IPS DF 6.9 (cell line): ENCODE results near the gene RUBCN.
A peak's percentile ranks its signal among the peaks of the same experiment; 100 is the strongest.

Experiments used
- DNase-seq: peaks from one replicate; pipeline ENCODE4 v3.0.0-alpha.2; 2013; ENCODE audit warnings: low read depth, low spot score
- H3K27ac ChIP-seq: one replicate; pipeline ENCODE4 v1.5.1; 2013; ENCODE audit warnings: low read length, control low read depth
- H3K27me3 ChIP-seq: 2 replicates; pipeline ENCODE4 v1.6.1; 2013; ENCODE audit warnings: mild to moderate bottlenecking, low read length; ENCODE audit not compliant: control insufficient read depth, insufficient read depth
- H3K36me3 ChIP-seq: 2 replicates; pipeline ENCODE4 v1.6.1; 2013; ENCODE audit warnings: low read length; ENCODE audit not compliant: control insufficient read depth, insufficient read depth
- H3K4me1 ChIP-seq: 2 replicates; pipeline ENCODE4 v1.6.1; 2013; ENCODE audit warnings: low read length; ENCODE audit not compliant: control insufficient read depth, insufficient read depth
- H3K4me3 ChIP-seq: 2 replicates; pipeline ENCODE4 v1.5.1; 2013; ENCODE audit warnings: mild to moderate bottlenecking, low read length
- H3K9me3 ChIP-seq: 2 replicates; pipeline ENCODE4 v1.6.1; 2013; ENCODE audit warnings: low read length, inconsistent platforms; ENCODE audit not compliant: control insufficient read depth, insufficient read depth
- WGBS: extraction: QIAGEN DNeasy Blood & Tissue Kit; methylation state at CpG from one replicate; pipeline ENCODE4 v1.1.7; 2013; ENCODE audit warnings: mixed read lengths, missing lambda C conversion rate; ENCODE audit not compliant: insufficient read length, insufficient coverage; 5-methylcytosine and 5-hydroxymethylcytosine counted together

The RUBCN gene

DNA sequence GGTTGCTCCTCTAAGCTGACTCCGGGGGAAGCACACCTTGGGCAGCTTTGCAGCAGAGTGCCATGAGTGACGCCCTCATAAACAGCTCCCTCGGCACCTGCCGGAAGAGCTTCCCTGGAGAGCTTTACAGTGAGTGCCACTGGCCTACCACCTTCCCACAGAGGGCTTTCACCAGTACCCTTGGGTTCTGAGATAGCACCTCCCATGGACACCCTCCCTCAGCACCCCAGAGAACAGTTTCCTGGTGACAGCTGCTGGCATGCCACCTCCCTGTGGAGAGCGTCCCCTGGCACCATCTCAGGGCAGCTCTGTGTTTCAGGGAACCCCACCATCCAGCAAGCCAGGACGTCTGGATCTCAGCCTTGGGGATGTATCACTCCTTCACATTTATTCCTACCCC, 49.1 kb downstream of the RUBCN start:
- no CpG with 5 or more reads among the region's 6 CpGs for WGBS
- no peaks in the 10 kb centered on the region for H3K4me1 ChIP-seq
- no peak for DNase-seq
- H3K27me3 ChIP-seq = no peaks in the 10 kb centered on the region
- H3K4me3 ChIP-seq = no peak overlapping the region
- H3K27ac ChIP-seq = no peak overlapping the region
- H3K9me3 ChIP-seq = no peaks in the 10 kb centered on the region
- no peaks in the 10 kb centered on the region for H3K36me3 ChIP-seq

DNA sequence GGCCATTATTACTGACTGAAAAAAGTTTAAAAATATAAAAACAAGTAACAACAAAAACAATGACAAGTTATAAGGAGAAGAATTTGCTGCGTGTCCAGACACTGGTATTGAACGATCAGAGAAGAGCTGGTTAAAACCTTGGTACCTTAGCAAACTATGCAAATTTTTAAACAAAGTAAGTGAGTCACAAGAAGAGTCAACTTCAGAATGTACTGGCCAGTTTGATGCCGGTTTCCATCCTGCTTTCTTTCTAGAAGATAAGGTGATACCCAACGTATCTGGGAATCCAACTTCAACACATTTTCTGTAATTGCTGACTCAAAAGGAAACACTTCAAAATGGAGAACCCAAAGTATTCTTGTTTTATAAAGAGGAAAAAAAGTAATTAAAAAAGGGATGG, 49.8 kb downstream of the RUBCN start:
- Histone ChIP-seq H3K4me1 (no peaks in the 10 kb centered on the region), H3K27me3 (no peaks in the 10 kb centered on the region), H3K36me3 (0 out of 2 replicates have a peak, but pooled peaks cover 2% of the 10 kb centered on the region), H3K4me3 (no peak overlapping the region), H3K9me3 (no peaks in the 10 kb centered on the region), H3K27ac (no peak overlapping the region)
- no CpG with 5 or more reads among the region's 4 CpGs for WGBS
- no peak for DNase-seq

DNA sequence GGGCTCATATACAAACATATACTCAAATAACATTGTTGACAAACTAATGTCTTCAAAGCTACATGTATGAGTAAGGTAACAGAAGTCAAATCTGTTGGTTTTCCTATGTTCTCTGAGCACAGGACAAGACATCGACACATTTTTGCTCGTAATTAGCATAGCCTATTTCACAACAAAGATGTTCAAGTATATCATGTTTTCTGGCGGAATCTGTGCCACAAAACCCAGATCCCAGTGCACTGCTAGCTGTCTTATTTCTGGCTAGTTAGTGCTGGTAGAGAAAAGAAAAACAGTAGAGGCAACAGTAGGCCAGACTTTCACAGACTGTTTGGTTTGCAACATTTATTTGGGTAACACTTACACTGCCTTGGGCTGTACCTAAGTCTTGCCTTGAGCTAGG, 51.2 kb downstream of the RUBCN start:
- H3K9me3 ChIP-seq = no peaks in the 10 kb centered on the region
- no peaks in the 10 kb centered on the region for H3K27me3 ChIP-seq
- DNase-seq = no peak
- no peaks in the 10 kb centered on the region for H3K4me1 ChIP-seq
- H3K36me3 ChIP-seq = 0 out of 2 replicates have a peak, but pooled peaks cover 5% of the 10 kb centered on the region
- WGBS = no CpG with 5 or more reads among the region's 3 CpGs
- H3K4me3 ChIP-seq = no peak overlapping the region
- H3K27ac ChIP-seq = no peak overlapping the region

DNA sequence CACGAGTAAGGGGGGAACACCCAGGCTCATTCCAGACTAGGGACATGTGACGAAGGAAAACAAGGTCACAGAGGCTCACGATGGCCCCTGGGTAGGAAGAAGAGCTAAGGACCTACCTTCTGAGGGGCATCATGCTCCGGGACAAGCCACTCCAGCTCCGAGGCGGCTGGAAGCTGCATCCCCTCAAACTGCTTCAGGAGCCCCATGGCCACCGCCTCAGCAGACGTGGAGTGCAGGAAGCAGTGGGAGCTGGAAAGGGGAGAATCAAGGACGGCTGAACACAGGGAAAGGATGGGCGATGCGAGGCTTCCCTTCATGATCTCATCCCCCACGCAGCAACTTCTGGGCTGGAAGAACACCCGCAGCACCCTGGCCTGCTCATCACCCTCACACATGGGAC, 53.5 kb downstream of the RUBCN start:
- WGBS = no CpG with 5 or more reads among the region's 13 CpGs
- Histone ChIP-seq H3K36me3 (0 out of 2 replicates have a peak, but pooled peaks cover 5% of the 10 kb centered on the region), H3K4me1 (no peaks in the 10 kb centered on the region), H3K9me3 (no peaks in the 10 kb centered on the region), H3K27me3 (no peaks in the 10 kb centered on the region), H3K27ac (no peak overlapping the region), H3K4me3 (no peak overlapping the region)
- no peak for DNase-seq

DNA sequence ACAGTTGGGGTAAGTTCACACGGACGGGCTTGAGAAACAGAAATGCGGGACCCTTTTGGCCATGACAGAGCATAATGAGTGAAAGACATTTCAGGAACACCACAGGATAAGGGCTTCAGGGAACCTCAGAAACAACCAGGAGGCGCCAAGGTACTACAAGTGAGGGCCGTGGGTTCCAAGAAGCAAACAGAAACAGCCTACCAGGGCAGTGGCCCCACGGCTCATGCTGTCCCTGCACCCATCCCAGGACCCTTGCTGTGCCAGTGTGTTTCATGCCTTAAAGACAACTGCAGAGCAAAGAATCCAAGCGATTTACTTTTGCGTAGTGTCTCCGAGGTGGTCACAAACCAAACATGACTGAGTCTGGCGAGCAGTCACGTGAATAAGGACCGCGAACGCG, 54.0 kb downstream of the RUBCN start:
- Histone ChIP-seq H3K4me3 (no peak overlapping the region), H3K9me3 (no peaks in the 10 kb centered on the region), H3K27ac (no peak overlapping the region), H3K4me1 (no peaks in the 10 kb centered on the region), H3K36me3 (0 out of 2 replicates have a peak, but pooled peaks cover 5% of the 10 kb centered on the region), H3K27me3 (no peaks in the 10 kb centered on the region)
- no CpG with 5 or more reads among the region's 15 CpGs for WGBS
- DNase-seq = no peak

DNA sequence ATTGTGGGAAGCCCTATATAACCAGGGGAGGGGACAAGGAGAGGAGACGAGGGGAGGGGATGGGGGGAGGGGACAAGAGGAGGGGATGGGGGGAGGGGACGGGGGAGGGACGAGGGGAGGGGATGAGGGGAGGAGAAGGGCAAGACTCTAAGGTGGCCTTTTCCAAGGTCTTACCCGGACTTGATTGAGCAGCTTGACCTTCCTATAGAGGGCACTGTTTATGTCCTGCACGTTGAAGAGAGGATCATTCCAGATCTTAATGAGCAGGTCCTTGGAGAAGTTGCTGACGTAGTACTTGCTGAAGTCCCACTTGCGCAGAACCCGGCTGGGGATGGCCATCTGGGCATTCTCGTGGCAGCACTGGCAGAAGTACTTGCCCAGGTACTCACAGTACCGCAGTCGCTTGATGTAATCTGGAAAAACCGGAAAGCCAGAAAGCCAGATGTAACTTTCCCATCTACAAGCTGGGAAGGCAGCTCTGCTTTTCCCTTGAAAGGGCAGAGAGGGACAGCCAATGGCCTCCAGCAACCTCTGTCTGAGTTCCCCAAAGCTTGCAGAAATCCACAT, 55.7 kb downstream of the RUBCN start:
- H3K27ac ChIP-seq = no peak overlapping the region
- H3K36me3 ChIP-seq = peaks cover 10% of the 10 kb centered on the region
- no peaks in the 10 kb centered on the region for H3K4me1 ChIP-seq
- H3K9me3 ChIP-seq = no peaks in the 10 kb centered on the region
- no CpG with 5 or more reads among the region's 12 CpGs for WGBS
- H3K27me3 ChIP-seq = no peaks in the 10 kb centered on the region
- peak; percentile 9 for DNase-seq
- no peak overlapping the region for H3K4me3 ChIP-seq

DNA sequence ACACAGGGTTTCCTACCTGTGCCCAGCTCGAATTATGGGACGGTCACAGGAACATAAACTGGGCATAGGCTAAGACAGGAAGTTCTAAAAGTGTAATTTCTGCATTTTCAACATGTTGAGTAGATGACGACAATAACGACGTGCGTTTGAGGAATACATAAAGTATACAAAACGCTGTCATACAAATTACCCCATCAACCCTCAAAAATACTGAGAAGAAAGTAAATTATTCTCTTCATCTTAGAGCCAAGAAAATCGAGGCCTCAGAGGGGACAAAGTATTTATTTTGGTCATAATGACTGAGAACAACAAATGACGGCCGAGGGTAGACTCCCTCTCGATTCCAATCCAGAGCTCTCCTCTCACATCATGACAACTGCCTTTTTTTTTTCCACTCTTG, 60.8 kb downstream of the RUBCN start:
- Histone ChIP-seq H3K4me1 (no peaks in the 10 kb centered on the region), H3K36me3 (peaks cover 4% of the 10 kb centered on the region), H3K27me3 (no peaks in the 10 kb centered on the region), H3K9me3 (no peaks in the 10 kb centered on the region), H3K4me3 (no peak overlapping the region), H3K27ac (no peak overlapping the region)
- DNase-seq = no peak
- no CpG with 5 or more reads among the region's 11 CpGs for WGBS

DNA sequence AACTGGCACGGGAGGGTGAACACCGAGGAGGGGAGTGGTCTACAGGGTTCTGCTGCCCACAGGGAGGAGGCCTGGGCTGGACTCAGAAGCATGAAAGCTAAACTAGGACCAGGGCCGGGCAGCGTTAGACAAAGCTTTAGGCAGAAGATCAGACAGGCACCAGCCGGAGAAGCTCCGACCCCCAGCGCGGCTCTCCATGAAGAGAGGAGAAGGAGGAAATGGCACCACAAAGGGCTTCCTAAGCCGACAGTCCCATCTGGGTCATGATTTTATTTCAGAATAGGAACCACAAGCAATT, 61.2 kb downstream of the RUBCN start:
- WGBS = no CpG with 5 or more reads among the region's 9 CpGs
- Histone ChIP-seq H3K9me3 (no peaks in the 10 kb centered on the region), H3K36me3 (peaks cover 4% of the 10 kb centered on the region), H3K27me3 (no peaks in the 10 kb centered on the region), H3K4me1 (no peaks in the 10 kb centered on the region), H3K27ac (no peak overlapping the region), H3K4me3 (no peak overlapping the region)
- DNase-seq = no peak

DNA sequence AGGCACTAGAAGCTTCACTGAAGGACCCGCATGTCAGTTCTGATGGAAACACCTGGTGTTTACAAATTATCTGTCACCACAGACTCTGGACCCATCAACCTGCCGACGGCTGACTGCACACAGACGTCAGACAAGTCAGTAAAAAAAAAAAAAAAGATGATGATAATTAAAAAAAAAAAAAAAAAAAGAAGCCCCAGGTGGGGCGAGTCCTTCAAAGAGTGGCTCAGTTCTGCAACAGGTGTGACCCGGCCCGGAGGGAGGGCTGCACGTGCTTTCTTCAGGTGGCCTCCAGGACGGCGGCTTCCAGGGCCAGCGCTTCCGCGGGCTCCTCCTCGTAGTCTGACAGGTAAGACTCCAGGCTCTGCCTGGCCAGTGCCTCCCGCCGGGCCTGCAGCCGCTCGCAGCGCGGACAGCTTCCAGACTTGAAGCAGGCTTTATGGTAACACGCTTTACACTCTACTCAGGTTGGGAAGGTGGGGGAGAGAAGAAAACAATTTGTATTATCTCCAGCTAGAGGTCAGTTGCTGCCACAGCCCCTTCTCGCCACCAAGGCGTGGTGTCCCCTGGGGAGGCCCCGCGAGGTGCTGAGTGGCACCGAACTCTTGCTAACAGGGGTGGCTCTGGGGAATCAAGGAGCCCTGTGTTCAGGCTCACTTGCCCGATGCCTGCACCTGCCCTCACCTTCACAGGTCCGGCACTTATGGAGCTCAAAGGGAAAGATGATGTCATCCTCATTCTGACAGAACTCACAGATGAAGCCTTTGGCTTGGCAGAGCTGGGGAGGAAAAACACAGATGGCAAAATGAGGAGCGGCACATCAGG, 61.8 kb downstream of the RUBCN start:
- no CpG with 5 or more reads among the region's 29 CpGs for WGBS
- Histone ChIP-seq H3K4me3 (no peak overlapping the region), H3K4me1 (no peaks in the 10 kb centered on the region)

DNA sequence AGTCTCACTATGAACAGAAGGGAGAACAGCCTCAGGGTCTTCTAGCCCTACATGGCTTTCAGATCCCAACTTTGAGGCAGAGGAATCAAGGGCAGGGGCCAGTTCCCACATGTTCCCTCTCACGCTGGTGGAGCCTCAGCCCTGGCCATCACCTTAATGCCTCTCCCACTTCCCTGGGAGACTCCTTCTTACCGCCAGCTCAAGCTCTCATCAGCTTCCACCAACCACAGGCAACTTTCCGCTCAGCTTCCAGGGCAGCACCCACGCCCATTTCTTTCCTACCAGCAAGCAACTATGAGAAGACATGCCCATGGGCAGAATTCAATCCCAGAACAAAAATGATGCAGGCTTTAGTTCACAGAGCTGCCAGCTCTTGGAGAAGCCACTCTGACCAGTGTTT, 63.5 kb downstream of the RUBCN start:
- no peak overlapping the region for H3K4me3 ChIP-seq
- DNase-seq = no peak
- no peaks in the 10 kb centered on the region for H3K9me3 ChIP-seq
- H3K27me3 ChIP-seq = no peaks in the 10 kb centered on the region
- H3K4me1 ChIP-seq = no peaks in the 10 kb centered on the region
- H3K27ac ChIP-seq = no peak overlapping the region
- peaks cover 4% of the 10 kb centered on the region for H3K36me3 ChIP-seq
- no CpG with 5 or more reads among the region's 4 CpGs for WGBS

More for the DNA sequence above, 61.8 kb downstream of the RUBCN start:
- no peak overlapping the region for H3K27ac ChIP-seq
- no peak for DNase-seq
- H3K9me3 ChIP-seq = no peaks in the 10 kb centered on the region
- H3K36me3 ChIP-seq = peaks cover 4% of the 10 kb centered on the region
- H3K27me3 ChIP-seq = no peaks in the 10 kb centered on the region

DNA sequence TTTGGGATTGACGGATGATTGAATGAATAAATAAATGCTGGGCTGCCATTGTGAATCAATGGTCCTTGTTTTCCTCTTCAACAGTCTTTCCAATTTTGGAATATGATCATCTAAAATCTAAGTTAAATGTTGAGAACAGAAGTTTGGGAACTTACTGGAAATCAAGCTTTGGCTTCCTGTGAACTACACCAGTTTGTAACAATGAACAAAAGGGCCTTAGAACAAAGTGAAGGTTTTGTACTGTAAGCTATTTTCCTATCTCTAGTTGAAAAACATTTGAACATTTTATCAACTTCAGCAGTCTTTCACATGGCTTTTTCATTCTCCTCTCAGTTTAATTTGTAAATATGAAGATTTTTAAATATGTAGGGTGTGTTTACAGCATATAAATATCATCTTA, 66.3 kb downstream of the RUBCN start:
- WGBS = no CpG with 5 or more reads among the region's 1 CpG
- no peak overlapping the region for H3K27ac ChIP-seq
- no peaks in the 10 kb centered on the region; the same call in 1 of the 2 replicates for H3K36me3 ChIP-seq
- no peak for DNase-seq
- no peaks in the 10 kb centered on the region for H3K4me1 ChIP-seq
- no peaks in the 10 kb centered on the region for H3K27me3 ChIP-seq
- H3K9me3 ChIP-seq = no peaks in the 10 kb centered on the region
- H3K4me3 ChIP-seq = no peak overlapping the region
